KG1 (cell line): Measurements from ENCODE around the gene IGSF21.

Source experiments
- DNase-seq: peaks from one replicate; lab custom pipeline; 2025; lab: John Stamatoyannopoulos, UW

IGSF21 gene

GRCh38 chr1:18262726-18263125 lies 155.1 kb downstream of the IGSF21 start:
- DNase-seq, result no peak

GRCh38 chr1:18263547-18264120 lies 156.0 kb downstream of the IGSF21 start:
- DNase-seq, result no peak

GRCh38 chr1:18264450-18265039 lies 156.9 kb downstream of the IGSF21 start:
- DNase-seq, result no peak

GRCh38 chr1:18265641-18266040 lies 158.0 kb downstream of the IGSF21 start:
- no peak for DNase-seq

- DNase-seq, result no peak
Observed at GRCh38 chr1:18266391-18266790, 158.8 kb downstream of the IGSF21 start.

GRCh38 chr1:18271336-18271735 lies 163.7 kb downstream of the IGSF21 start:
- DNase-seq, result no peak

GRCh38 chr1:18278946-18279345 lies 171.3 kb downstream of the IGSF21 start:
- no peak for DNase-seq

- no peak for DNase-seq
Observed at GRCh38 chr1:18279351-18280074, 171.9 kb downstream of the IGSF21 start.

GRCh38 chr1:18280956-18281355 lies 173.4 kb downstream of the IGSF21 start:
- no peak for DNase-seq

GRCh38 chr1:18282851-18283600 lies 175.4 kb downstream of the IGSF21 start:
- no peak for DNase-seq

GRCh38 chr1:18283601-18284385 lies 176.2 kb downstream of the IGSF21 start:
- DNase-seq, result no peak

- DNase-seq, result no peak
Observed at GRCh38 chr1:18284805-18285537, 177.4 kb downstream of the IGSF21 start.

- no peak for DNase-seq
Observed at GRCh38 chr1:18285538-18285924, 177.9 kb downstream of the IGSF21 start.

- DNase-seq, result no peak
Observed at GRCh38 chr1:18288722-18289121, 181.1 kb downstream of the IGSF21 start.

- no peak for DNase-seq
Observed at GRCh38 chr1:18289597-18289996, 182.0 kb downstream of the IGSF21 start.

GRCh38 chr1:18290740-18291412 lies 183.3 kb downstream of the IGSF21 start:
- DNase-seq, result no peak

GRCh38 chr1:18292531-18292930 lies 184.9 kb downstream of the IGSF21 start:
- no peak for DNase-seq

GRCh38 chr1:18293291-18293690 lies 185.7 kb downstream of the IGSF21 start:
- no peak for DNase-seq

- DNase-seq, result no peak
Observed at GRCh38 chr1:18294437-18295176, 187.0 kb downstream of the IGSF21 start.
